Activated CD4-positive, alpha-beta T cell treated with anti-CD3 and anti-CD28 coated beads, Interleukin-2, amount 50 U/mL, for 4 hours (primary cell): ENCODE measurements around the gene DMKN.
A peak's percentile ranks its signal among the peaks of the same experiment; 100 is the strongest.

Source experiments
- DNase-seq, 2 experiments: peaks; one replicate each; pipeline ENCODE4 v3.0.0-alpha.2; 2020

The DMKN gene, protein sequence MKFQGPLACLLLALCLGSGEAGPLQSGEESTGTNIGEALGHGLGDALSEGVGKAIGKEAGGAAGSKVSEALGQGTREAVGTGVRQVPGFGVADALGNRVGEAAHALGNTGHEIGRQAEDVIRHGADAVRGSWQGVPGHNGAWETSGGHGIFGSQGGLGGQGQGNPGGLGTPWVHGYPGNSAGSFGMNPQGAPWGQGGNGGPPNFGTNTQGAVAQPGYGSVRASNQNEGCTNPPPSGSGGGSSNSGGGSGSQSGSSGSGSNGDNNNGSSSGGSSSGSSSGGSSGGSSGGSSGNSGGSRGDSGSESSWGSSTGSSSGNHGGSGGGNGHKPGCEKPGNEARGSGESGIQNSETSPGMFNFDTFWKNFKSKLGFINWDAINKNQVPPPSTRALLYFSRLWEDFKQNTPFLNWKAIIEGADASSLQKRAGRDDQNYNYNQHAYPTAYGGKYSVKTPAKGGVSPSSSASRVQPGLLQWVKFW

DNA sequence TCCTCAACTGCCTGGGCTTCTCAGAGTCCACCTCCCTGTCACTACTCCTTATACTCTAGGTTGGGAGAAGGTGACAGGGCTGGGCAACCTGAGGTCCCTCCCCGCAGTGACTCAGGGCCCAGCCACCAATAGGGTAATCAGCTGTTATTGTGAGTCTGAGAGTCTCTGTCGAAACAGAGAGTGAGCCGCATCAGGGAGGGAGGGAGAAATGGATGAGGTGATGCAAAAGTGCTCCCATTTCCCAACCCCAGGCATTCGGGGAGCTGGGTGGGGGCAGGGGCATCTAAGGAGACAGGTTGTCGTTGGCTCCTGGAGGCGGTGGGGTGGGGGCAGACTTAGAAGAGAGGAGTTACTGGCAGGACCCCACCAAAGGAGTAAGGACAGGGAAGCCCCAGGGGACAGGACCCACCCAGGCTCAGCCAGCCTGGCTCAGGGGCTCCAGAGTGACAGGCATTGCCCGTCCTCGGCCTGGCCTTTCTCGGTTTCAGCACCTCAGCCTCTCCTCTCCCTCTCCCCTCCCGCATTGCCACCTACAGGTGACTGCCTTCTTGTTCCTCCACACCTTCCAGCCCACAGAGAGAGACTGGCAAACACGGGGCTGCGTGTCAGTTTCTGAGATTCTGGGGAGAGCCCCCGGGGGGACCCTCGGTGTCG, at the start of gene DMKN:
Gene DMKN, minus strand, starts transcription at position 22 of the 654 bp plus-strand sequence. CDS start 174 bp downstream, outside the sequence.
- no peak for DNase-seq

DNA sequence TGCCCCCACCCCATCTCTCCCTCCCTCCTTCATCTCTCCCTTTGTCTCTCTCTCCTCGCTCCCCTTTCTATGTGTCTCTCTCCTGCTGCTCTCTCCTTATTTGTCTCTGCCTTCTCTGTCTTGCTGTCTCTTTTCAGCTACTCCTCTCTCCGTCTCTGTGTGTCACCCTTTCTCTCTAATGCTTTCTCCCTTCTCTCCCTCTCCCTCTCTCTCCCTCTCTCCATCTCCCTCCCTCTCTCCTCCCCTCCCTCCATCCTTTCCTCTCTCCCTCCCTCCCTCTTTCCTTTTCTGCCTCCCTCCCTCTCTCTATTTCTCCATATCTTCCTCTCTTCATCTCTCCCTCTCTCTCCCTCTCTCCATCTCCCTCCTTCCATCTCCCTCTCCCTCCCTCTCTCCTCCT, 49.3 kb upstream of the DMKN start:
- DNase-seq = no peak

DNA sequence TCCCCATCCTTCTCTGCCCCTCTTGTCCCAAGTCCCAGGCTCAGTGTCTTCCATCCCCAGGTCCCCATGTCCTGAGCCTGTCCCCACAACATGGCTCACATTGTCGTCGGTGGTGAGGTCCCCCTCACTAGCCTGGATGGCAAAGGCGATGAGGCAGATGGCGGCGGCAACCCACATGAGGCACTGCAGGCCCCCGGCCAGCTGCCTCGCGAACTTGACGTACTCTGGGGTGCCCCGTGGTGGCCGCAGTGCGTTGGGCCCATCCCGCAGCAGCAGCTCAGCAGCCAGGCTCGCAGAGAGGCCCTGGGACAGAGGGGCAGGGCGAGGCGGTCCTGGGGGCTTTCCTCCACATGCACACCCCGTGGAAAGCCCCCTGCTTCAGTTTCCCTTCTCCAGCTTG, 48.9 kb upstream of the DMKN start:
- no peak for DNase-seq

DNA sequence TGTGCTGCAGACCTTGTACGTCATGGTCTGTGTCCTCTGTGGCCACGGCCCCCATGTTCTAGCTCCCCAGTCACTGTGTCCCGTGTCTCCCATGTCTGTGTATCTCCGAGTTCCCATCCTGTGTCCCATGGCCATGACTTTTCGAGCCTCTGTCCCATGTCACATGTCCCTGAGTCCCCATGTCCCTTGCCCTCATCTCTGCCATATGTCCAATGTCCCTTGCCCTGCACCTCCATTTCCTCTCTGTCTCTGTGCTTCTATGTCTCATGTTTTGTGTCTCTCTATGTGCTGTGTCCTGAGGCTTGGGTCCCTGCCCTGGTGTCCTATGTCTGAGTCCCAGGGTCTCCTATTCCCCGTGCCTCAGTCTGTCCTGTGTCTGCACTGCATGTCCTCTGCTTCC, 48.0 kb upstream of the DMKN start:
- no peak for DNase-seq

DNA sequence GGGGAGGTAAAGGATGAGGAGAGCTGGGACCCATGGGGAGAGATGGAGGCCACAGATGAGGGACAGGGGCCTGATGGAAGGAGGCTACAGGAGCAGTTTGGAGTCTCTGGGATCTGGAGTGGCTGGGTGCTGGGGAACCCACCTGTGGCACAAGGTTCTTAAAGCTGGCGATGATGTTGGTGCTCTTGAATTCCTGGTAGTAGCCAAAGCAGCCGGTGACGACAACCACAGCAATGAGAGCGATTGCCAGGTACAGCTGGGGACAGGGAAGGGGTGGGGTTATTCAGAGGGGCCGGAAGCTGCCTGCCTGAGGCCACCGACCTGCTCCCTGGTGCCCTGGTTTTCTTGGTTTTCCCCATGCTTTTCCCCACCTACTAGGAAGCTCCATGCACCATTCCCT, 47.2 kb upstream of the DMKN start:
- no peak for DNase-seq

DNA sequence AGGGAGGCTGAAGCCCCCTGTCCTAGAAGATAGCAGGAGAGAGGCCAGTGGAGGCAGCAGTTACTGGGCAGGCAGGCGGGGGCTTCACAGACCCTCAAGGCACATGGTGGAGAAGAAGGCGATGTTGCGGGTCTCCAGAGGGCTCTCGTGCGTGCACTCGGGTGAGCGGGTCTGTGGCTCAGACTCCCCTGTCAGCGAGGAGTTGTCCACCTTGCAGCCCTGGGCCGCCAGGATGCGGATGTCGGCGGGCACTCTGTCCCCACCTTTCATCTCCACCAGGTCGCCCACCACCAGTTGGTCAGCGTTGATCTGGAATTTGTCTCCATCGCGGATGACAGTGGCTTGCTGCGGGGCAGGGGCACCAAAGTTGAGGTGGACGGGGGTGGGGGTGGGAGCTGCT, 46.8 kb upstream of the DMKN start:
- DNase-seq = no peak

DNA sequence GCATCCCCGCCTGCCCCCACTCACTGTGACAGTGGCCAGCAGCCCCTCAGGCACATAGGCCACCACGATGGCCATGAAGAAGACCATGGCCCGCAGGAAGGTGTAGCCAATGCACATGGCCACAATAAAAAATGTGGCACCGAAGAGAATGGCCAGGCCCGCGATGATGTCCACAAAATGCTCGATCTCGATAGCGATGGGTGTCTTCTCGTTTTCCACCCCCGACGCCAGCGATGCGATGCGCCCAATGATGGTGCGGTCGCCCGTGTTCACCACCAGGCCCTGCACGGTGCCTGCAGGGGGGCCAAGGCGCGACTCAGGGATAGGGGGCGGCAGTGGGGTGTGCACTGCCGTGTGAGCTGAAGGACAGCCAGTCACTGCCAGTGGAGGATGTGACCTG, 46.3 kb upstream of the DMKN start:
- DNase-seq = no peak

DNA sequence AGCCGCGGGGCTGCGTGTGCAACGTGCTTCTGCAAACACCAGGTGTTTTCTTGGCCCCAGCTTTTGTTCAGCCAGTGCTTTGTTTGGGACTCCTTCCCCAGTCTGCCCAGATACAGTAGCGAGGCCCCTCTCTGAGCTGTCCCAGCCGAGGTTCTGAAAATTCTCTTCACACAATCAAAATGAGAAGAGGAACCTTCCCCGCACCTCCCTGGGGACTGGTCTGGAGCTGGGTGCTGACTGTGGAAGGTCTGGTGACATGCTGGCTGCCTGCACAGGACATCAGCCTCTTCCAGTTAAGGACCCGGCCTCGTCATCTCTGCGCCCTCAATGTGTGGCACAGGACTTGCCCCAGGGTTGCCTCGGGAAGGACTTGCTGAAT, 45.8 kb upstream of the DMKN start:
- no peak for DNase-seq

DNA sequence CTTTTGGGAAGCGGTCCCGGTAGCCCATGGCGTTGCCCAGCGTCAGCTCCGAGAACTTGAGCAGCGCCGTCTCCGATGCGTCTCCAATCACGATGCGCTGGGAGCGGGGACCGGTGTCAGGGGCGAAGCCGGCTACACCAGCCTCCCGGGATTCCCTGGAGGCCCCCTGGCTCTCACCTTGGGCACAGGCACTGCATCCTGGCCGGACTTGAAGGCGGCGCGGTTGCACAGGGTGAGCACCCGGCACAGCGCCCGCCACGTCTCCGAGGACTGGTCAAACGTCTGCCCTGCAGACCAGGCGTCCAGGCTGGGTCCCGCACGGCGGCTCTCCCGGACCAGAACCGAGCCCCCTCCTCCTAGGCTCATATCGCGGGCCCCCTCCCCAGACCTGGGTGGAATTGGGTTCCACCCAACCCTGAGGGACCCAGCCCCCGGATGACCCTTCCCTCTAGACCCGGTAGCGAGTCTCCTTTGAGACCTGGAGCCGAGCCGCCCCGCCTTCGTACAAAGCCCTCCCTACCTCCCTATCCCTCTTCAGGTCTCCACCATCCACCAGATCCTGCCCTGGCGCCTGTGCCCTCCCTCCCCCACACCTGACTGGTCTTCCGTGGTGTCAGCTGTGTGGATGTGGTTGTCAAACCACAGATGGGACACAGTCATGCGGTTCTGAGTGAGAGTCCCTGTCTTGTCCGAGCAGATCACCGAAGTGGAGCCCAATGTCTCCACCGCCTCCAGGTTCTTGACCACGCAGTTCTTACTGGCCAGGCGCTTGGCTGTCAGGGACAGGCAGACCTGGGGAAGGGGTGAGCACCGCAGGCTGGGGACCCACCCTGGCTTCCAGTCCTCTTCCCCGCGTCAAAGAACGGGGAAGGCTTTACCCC, 45.2 kb upstream of the DMKN start:
- DNase-seq = no peak

DNA sequence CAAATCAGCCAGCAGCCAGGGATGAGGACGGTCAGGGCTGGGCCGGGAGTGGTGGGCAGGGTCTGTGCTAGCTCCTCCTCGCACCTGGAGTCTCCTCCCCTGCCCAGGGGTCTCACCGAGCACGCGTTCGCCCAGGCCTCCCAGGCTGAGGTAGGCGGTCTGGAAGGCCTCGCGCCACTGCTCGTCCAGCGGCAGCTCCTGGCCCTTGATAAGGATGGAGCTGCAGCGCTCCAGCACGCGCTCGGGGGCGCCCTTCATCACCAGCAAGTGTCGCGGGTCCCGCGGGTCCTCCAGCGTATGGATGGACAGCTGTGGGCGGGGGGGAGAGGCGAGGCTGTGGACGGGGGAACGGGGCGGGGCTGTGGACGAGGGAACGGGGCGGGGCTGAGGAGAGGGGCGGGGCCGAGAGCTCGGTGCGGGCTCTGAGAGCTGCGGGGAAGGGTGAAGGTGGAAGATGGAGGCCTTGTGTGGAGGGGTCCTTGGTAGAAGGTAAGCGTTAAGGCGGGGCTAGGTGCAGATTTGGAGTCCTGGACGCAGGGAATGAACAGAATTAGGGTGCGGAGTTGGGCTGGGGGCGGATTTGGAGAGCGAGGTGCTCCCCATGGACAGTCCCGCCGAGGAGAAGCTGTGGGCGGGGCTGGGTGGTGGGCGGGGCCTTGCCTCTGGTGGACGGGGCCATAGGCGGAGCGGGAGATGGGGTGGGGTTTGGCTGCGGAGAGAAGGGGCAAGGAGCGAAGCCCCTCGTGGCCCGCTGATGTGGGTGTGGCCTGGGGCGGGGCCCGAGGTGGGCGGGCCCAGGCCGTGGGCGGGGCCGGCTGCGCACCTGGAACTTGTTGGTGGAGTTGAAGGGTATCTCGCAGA, 44.3 kb upstream of the DMKN start:
- DNase-seq = peak; percentile 39 to 47

DNA sequence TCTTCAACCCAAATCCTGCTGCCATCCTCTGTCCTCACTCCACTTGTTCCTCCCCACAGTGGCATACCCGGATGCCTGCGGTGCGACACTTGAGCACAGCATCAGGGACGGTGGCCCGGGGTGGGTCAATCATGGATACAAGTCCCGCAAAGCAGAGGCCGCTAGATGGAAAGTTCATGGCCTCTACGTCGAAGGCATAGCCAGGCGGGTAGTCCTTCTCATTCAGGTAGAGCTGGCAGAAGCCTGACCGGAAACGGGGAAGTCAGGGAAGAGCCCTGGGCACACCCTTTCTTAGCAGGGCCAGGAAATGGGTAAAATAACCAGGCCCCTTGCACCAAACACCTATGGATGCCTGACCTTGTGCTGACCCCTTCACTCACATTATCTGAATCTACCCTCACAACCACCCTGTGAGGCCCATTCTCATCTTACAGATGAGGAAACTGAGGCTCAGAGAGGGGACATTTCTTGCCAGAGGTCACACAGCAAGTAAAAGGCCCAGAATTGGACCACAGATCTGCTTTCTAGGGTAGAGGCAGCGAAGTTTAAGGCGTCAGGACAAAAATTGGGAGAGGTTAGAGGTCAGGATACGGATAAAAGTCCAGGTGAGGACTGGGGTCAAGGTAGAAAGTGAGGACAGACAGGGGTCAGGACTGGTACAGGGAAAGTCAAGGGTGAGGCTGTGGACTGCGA, 43.5 kb upstream of the DMKN start:
- no peak for DNase-seq

DNA sequence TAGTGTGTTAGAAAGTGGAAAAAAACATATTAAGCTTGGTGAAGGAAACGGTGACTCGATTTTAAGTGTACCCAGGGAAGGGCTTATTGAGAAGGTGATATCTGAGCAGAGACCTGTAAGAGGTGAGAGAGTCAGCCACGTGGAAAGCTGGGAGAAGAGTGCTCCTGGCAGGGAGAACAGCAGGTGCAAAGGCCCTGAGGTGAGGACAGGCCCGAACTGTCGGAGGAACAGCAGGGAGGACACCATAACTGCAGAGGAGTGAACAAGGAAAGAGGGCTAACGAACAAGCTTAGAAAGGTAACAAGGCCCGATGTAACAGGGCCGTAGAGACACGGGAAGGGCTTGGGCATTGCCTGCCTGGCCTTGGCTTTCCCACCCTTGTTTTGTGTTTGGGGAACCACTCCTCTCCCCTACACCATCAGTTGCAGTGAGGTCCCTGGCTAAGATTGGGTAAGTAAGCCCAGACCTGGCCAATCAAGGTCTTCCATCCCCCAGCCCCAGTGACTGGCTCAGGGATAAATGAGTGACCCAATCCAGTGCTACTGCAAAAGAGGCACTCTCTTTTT, 42.7 kb upstream of the DMKN start:
- no peak for DNase-seq

DNA sequence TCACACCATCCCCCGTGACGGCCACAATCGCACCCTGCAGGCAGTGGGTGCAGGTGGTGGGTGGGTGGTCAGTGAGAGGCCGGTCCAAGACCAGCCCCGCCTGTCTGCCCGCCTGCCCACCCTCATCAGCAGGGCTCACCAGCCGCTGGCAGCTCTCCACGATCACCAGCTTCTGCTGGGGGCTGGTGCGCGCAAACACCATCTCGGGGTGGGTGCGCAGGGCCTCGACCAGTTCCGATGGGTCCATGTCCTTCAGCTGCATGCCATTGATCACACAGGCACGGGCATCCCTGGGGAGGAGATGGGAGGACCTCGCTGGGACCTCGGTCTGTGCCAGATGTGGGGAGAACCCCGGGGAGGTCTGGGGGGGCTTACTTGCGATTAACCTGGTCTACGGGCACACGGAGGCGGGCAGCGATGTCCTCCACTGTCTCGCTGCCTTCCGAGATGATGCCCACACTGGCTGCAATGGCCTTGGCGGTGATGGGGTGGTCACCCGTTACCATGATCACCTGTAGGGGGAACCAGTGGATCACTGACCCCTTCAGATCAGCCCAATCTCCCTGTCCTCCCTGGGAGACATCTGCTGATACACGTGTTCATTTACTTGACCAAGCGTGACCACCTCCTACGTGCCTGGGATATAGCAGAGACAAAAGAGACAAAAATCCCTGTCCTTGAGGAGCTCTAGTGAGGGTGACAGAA, 42.0 kb upstream of the DMKN start:
- no peak for DNase-seq

DNA sequence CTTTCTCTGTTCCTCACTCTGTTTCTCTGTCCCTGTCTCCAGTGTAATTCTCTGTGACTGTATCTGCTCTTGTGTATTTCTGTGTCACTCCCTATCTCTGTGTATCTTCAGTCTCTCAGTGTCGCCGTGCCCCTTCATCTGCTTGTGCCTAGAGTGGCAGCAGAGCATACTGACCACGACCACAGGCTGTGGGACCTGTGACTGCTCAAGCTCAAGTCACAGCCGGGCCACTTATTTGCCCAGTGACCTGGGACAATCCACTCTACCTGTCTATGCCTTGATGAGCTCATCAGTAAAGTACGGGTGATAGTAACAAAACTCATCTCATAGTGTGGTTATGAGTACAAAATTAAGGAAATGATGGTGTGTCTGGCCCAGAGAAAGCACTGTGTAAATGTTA, 40.6 kb upstream of the DMKN start:
- DNase-seq = no peak

DNA sequence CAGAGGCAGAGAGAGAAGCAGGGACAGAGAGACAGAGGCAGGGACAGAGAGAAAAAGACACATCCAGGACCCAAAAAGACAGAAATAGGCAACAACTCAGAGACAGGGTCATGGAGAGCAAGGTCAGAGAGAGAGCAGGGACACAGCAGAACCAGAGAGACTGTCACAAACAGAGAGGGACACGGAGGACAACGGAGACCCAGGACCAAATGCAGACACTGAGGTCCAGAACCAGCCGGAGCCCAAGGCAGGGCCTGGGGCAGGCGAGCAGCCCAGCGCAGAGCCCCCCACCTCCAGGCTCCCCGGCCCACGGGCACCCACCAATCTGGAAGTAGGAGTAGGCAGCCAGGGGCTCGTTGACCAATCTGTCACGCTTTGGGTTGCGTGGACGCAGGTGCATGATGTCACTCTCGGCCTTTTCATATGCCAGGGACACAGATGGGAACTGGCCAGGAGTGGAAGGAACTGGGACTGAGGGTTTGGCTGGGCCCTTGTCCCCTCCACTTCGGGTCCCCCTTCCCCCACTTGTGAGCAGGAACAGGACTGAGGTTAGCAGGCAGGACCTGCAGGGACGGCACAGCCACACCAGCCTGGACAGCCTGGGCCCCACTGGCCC, 40.0 kb upstream of the DMKN start:
- DNase-seq = no peak

DNA sequence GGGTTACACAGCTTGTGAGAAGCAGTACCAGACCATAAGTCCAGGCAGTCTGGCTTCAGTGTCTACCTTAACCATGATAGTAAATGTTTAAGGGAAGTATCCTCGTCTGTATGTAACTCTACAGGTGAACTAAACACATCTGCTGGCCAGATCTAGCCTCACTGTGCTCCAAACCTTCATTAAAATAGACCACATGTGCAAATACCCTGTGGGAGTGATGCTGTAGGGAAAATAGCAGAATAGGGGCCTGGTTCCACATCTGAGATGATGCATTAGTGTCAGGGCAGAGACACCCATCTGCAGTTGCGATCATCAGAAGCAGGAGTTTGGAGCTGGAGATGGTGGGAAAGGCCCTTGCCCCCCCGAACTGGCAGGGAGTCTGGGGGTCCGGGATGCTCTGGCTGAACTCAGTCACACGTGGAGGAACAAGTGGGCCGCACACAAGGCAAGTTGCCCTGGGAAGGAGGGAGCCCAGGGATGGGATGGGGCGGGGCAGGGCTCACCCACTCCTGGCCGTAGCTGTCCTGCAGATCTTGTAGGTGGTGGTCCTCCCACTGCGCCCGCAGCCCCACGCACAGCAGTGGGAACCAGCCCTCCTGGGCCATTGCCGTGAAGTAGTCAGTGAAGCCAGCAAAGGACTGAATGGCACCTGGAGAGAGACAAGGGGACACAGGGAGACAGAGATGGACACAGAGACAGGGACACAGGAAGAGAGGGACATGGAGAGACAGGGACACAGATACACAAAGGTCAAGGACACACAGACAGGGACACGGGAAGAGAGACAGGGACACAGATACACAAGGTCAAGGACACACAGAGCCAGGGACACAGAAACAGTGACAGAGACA, 39.3 kb upstream of the DMKN start:
- no peak for DNase-seq

DNA sequence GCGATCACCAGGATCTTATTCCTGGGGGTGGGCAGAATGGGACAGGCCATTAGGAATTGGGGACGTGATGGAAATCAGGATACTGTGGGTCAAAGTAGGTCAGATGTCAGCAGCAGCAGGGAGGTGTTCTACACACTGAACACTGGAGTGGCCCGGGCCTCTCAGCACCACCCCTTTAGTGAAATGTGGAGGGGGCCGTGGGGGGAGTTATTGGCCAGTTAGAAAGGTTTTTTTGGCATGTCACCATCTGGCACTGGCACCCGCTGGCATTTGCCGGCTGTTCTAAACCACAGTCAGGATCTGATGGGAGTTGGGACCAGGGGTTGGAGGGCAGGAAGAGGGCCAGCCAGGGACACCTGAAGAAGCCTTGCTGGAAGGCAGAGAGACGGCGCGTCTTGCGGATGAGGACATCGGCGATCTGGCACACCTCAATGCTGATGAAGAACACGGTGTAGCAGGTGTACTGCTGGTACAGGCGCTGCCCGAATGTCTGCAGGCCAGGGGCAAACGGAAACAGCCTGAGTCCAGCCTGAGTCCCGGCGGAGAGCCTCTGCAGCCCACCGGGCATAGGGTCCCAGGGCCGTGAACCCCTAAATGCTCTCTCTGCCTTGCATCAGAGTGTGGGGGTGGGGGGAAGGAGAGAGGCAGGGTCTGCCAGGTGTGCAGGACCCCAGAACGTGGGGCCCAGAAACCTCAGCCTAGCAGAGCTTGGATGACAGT, 37.8 kb upstream of the DMKN start:
- no peak for DNase-seq

DNA sequence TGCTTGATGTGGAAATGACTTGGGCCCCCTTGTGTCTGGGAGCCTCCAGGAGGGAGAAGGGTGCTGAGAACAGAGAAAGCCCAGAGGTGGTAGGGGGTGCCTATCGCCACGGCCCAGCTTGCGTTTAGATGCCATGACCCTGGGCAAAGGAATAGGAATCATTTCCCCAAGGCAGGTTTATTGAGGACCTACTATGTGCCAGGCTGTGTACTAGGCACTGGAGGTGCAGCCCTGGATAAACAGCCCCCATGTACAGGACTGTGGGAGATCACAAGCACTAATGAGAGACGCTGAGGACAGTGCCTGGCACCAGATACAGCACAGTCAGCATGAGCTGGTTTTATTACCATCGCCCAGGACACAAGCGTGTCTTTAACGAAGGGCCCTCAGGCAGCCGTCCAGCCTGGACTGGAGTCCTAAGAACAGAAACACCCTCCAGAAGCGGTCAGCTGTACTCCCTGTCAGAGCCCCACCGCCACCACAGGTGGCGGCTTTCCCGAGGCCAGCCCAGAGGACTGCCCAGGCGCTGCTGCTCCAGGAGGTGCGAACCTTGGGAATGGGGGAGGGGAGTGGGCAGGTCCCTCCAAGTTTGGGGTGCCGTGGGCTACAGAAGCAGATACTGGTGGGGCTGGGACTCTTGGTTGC, 36.6 kb upstream of the DMKN start:
- DNase-seq = no peak
